Dendritic cell treated with granulocyte-macrophage colony-stimulating factor and Interleukin-4, amounts not matched to agents 40 ng/mL and 50 ng/mL, for 4 days (primary cell): ENCODE results near the gene C1orf21.

Experiments used
- H3K27ac Mint-ChIP-seq: one replicate; pipeline ENCODE4 v1.8.0; 2022; ENCODE audit warnings: mild to moderate bottlenecking, mixed read lengths
- H3K27me3 Mint-ChIP-seq: one replicate; pipeline ENCODE4 v1.8.0; 2022; ENCODE audit warnings: mild to moderate bottlenecking, mixed read lengths
- H3K36me3 Mint-ChIP-seq: one replicate; pipeline ENCODE4 v1.8.0; 2022; ENCODE audit warnings: low read depth, mixed read lengths
- H3K4me1 Mint-ChIP-seq: one replicate; pipeline ENCODE4 v1.8.0; 2022; ENCODE audit warnings: low read depth, mixed read lengths
- H3K4me3 Mint-ChIP-seq: one replicate; pipeline ENCODE4 v1.8.0; 2022; ENCODE audit warnings: mild to moderate bottlenecking, moderate library complexity, mixed read lengths
- H3K9me3 Mint-ChIP-seq: one replicate; pipeline ENCODE4 v1.8.0; 2022; ENCODE audit warnings: mixed read lengths
- intact Hi-C: fragments of 100-400 bp; cut with micrococcal nuclease; formaldehyde crosslinking; loops from one replicate; pipeline ENCODE4 v1.15.0; 2022

C1orf21 gene

DNA sequence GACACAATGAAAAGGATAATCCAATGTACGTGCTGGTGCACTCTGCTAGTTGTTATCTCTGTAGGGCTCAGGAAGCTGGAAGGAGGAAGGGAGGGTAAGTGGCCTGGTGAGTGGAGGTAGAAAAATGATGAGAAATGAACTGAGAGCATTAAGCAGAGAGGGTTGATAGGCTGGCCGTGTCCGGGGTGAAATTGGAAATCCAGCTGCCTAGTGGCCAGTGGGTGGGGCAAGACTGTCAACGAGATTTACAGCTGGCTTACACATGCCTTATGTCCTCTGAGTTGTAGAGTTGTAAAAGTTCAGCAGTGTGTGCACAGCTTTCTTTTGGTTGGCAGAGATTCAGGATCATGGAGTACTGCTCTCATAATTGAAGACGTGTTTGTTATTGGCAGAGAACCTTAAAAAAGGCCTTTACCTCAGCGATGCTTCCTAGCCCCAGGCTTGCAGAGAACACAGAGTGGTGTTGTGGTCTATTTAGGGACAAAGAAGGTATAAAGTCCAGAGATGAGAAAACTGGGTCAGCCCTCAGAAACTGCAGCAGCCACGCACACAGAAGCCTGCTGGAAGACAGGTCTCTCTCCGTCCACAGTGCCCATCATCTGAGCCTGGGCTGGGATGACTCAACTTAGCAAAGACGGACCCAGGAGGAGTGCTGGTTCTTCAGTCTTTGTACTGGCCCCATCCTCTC is 235.5 kb downstream of the C1orf21 start:
- H3K27ac Mint-ChIP-seq: no peak overlapping the region
- peaks cover 13% of the 10 kb centered on the region for H3K4me1 Mint-ChIP-seq
- H3K9me3 Mint-ChIP-seq: no peaks in the 10 kb centered on the region
- no peaks in the 10 kb centered on the region for H3K27me3 Mint-ChIP-seq
- no peaks in the 10 kb centered on the region for H3K36me3 Mint-ChIP-seq
- H3K4me3 Mint-ChIP-seq: no peak overlapping the region
- intact Hi-C loops: no loop called here

DNA sequence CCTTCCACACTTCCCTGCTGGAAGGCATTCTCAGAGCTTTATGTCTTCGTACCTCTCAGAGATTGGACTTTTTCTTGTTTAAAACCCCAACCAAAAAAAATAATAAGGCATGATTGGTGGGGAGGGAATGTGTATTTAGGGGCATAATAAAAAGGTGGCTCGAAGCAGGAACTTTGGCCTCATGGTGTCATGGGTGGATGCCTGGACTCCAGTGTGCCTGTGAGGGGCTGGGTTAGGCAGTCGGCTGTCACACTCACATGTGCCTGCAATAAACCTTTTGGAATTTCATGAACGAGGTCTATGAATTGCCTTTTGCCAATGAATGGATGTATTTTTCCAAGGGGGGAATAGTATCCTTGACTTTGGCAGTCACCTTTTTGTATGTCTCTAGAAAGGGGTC is 236.6 kb downstream of the C1orf21 start:
- no peak overlapping the region for H3K4me3 Mint-ChIP-seq
- no peaks in the 10 kb centered on the region for H3K36me3 Mint-ChIP-seq
- intact Hi-C loops: no loop called here
- H3K27ac Mint-ChIP-seq: no peak overlapping the region
- H3K4me1 Mint-ChIP-seq: peaks cover 13% of the 10 kb centered on the region
- H3K27me3 Mint-ChIP-seq: no peaks in the 10 kb centered on the region
- no peaks in the 10 kb centered on the region for H3K9me3 Mint-ChIP-seq

DNA sequence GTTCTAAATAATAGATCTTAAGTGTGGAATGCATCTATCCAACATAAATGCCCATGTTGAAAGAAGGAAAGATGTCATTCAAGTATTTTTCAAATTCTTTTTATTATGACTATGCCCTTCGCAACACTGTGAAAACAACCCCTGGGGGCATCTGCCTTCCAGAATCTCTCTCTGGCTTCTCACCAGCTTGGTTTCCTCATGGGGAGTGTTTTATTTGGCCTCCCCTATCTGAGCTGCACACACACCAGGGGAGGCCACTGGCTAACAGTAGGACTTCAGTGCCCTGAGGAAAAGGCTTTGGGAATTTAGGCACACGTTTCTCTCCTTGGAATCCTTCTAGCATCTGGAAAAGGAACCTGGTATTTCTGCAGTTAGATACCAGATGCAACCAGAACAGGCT is 237.2 kb downstream of the C1orf21 start:
- Mint-ChIP-seq H3K27ac (no peak overlapping the region), H3K36me3 (no peaks in the 10 kb centered on the region), H3K4me3 (no peak overlapping the region), H3K4me1 (peaks cover 16% of the 10 kb centered on the region), H3K9me3 (no peaks in the 10 kb centered on the region), H3K27me3 (no peaks in the 10 kb centered on the region)
- intact Hi-C loops: no loop called here

DNA sequence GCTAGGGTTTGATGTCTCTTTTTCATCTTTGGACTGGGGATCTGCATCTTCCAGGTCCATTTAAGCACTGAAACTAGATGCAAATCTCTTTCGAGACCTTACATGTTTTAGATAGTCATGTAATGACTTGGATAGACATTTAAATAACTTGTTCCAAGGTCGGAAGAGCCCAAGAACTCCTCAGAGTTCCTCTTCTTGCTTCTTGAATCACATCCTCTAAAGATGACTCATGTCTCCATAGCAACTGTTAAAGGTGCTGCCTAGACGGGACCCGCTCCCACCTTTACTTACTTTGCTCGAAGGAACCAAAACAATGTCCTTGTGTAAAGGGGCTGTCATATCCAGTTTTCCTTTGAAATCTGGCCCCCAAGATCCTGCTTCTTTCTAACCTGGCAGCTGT is 237.8 kb downstream of the C1orf21 start:
- intact Hi-C loops: no loop called here
- no peak overlapping the region for H3K4me3 Mint-ChIP-seq

DNA sequence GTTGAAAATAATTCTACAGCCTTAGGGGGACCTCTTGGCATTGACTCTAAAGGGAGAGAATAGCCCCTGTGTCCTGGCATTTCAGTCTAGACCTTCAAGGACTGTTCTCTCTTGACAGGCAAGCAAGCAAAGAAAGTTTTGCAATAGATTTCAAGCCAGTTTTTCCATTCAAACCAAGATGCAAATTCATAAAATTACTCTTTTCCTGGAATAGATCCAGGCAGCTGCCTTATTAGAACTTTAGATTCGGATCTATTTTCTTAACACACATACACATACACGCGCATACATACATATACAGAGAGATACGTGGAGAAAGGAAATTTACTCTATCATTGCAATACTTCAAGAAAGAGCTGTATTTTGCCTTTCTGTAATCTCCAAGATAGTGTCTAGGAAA is 238.4 kb downstream of the C1orf21 start:
- no peaks in the 10 kb centered on the region for H3K27me3 Mint-ChIP-seq
- H3K36me3 Mint-ChIP-seq: no peaks in the 10 kb centered on the region
- H3K4me3 Mint-ChIP-seq: no peak overlapping the region
- peaks cover 26% of the 10 kb centered on the region for H3K4me1 Mint-ChIP-seq
- H3K9me3 Mint-ChIP-seq: no peaks in the 10 kb centered on the region
- no peak overlapping the region for H3K27ac Mint-ChIP-seq
- intact Hi-C loops: no loop called here

More for the DNA sequence above, 237.8 kb downstream of the C1orf21 start:
- Mint-ChIP-seq H3K27me3 (no peaks in the 10 kb centered on the region), H3K4me1 (peaks cover 22% of the 10 kb centered on the region), H3K36me3 (no peaks in the 10 kb centered on the region), H3K9me3 (no peaks in the 10 kb centered on the region), H3K27ac (no peak overlapping the region)

DNA sequence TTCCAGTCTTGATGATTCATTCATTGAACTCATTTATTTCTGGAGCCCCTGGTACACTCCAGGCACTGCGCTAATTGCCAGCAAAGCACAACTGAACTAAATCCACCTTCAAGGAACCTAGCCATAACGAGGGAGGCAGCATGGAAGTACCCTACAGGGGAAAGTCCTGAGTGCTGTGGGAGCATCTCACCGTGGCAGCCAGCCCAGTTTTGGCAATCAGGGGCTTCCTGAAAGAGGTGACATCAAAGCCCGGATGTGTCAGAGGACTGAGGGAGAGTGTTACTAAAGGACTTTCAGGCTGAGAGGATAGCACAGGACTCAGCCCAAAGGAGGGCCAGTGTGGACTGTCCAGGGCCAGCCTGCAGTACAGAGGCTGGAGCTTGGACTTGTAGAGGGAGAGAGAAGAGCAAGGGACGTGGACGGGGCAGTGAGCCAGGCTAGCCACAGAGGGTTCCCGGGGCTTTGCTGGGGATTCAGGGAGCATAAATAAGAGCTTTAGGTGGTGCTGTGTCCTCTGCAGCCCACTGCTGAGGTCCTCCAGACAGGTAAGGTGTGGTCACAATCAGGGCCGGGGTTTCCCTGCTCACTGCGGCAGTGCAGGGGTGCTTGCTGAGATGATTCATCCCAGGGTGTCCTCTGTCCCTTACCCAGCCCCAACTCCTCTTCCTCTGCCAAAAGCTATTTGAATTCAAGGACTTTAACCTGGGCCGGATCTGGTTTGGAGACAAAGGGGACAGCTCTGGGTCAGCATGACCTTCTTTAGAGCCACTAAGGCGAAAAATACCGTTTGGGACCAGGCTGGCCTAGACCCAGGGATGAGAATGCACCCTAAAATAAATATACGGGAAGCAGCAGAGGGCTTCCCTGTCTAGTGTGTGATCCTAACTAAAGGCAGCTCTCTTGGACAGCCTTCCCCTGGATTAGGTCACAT is 239.5 kb downstream of the C1orf21 start:
- Mint-ChIP-seq H3K4me1 (peaks cover 28% of the 10 kb centered on the region), H3K4me3 (no peak overlapping the region), H3K27me3 (no peaks in the 10 kb centered on the region), H3K27ac (no peak overlapping the region), H3K36me3 (no peaks in the 10 kb centered on the region), H3K9me3 (no peaks in the 10 kb centered on the region)
- intact Hi-C loops: no loop called here

DNA sequence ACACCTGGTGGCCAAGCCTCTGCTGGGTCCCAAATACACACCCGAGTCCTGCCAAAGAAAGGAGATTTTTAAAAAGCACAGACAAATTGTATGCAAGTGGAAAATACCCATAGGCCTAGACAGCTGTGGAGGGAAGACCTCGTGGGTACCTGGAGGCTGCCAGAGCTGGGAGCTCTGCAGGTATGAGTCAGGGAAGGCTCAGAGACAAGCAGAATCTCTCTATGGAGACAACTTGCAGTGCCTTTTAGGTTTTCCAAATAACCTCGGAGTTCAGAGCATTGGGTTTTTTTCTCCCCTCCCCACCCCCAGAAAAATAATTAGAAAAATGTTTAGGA is 240.1 kb downstream of the C1orf21 start:
- no peaks in the 10 kb centered on the region for H3K27me3 Mint-ChIP-seq
- no peaks in the 10 kb centered on the region for H3K36me3 Mint-ChIP-seq
- no peak overlapping the region for H3K4me3 Mint-ChIP-seq
- intact Hi-C loops: no loop called here
- no peaks in the 10 kb centered on the region for H3K9me3 Mint-ChIP-seq
- peaks cover 28% of the 10 kb centered on the region for H3K4me1 Mint-ChIP-seq
- no peak overlapping the region for H3K27ac Mint-ChIP-seq

DNA sequence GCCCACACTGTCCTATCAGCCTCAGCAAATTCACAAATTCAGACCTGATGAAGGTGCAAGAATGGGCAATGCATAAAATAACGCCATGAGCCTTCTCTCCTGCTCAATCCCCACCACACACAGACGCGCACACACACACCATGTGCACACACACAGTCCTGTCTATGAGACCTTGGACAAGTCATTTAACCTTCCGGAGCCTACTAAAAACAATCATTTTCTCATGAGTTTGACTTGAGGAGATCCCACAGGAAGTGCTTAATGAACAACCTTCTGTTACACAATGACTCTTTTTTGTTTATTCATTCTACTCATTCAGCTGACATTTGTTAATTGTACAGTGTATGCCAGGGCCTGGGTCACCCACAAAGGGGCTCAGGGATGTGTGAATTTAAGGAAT is 242.4 kb downstream of the C1orf21 start:
- peaks cover 28% of the 10 kb centered on the region for H3K4me1 Mint-ChIP-seq
- no peak overlapping the region for H3K27ac Mint-ChIP-seq
- intact Hi-C loops: no loop called here
- no peaks in the 10 kb centered on the region for H3K9me3 Mint-ChIP-seq
- H3K36me3 Mint-ChIP-seq: no peaks in the 10 kb centered on the region
- H3K4me3 Mint-ChIP-seq: no peak overlapping the region
- H3K27me3 Mint-ChIP-seq: no peaks in the 10 kb centered on the region

DNA sequence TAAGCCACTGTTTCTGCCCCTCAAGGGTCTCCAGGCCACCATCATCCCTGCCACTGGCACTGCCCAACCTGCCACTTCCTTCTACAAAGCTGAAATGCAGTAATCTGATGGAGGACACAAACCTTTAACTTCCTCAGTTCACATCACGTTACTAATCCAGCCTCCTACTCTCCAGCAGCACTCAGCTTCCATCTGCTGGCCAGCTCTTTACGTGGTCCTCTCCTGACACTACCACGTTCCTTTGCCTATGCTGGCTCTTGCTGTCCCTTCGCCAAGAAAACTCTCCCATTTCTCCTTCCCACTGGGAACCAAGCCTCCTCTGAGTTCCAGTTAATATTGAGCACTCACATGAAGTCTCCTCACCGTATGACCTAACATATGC is 243.8 kb downstream of the C1orf21 start:
- Mint-ChIP-seq H3K4me1 (peaks cover 28% of the 10 kb centered on the region), H3K27ac (no peak overlapping the region), H3K27me3 (no peaks in the 10 kb centered on the region), H3K9me3 (no peaks in the 10 kb centered on the region), H3K4me3 (no peak overlapping the region), H3K36me3 (no peaks in the 10 kb centered on the region)
- intact Hi-C loops: no loop called here

DNA sequence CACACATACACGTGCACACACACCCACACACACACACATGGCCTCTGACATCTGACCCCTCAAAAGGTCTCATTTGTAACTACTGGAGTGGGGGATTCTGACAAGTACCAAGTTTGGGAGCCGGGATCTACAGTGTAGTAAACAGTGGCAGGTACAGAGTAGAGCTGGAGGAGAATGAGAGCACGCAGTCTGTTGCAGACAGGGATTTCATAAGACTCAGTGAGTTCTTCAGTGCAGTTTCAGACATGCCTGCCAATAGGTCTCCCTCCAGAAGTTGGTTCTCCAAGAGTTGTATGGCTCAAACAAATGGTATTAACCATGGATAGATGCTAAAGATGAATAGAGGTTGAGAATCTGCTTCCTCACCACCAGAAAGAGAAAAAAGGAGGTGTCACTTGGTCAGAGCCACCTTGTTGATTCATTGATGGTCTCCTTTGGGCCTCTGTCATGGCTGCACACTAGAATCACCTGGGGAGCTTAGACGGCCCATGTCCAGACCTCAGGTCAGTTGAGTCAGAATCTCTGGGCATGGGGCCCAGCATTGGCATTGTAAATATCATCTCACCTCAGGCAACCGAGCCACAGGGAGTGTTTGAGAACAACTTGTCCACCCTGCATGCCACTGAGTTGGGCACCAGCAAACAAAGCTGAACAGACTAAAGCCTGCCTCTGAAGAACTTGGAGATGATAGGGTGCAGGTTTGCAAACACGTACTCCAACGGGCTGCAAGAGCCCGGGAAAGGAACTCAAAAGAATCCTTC is 245.8 kb downstream of the C1orf21 start:
- H3K36me3 Mint-ChIP-seq: no peaks in the 10 kb centered on the region
- H3K9me3 Mint-ChIP-seq: no peaks in the 10 kb centered on the region
- no peaks in the 10 kb centered on the region for H3K27me3 Mint-ChIP-seq
- H3K4me1 Mint-ChIP-seq: peaks cover 23% of the 10 kb centered on the region
- H3K27ac Mint-ChIP-seq: no peak overlapping the region
- H3K4me3 Mint-ChIP-seq: no peak overlapping the region
- intact Hi-C loops: no loop called here

DNA sequence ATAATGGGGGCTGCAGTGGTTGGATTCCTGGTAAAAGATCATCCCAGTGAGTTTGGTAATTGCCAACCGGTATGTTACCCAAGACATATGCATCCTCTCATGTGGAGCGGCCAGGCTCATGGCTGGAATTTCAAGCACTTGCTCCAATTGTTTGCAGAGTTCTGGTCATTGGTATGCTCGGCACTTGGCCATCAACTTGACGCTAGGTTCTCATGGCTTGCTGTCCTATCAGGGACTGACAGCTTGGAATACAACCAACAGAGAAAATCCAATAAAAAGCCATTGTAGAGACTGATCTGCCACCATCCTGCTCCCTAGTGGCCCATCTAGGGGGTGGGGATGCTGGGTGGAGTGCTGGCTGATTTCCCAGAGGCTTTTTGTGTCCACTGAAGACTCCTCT is 247.0 kb downstream of the C1orf21 start:
- Mint-ChIP-seq H3K9me3 (no peaks in the 10 kb centered on the region), H3K27ac (no peak overlapping the region), H3K27me3 (no peaks in the 10 kb centered on the region), H3K4me1 (peaks cover 28% of the 10 kb centered on the region), H3K36me3 (no peaks in the 10 kb centered on the region), H3K4me3 (no peak overlapping the region)
- intact Hi-C loops: no loop called here

DNA sequence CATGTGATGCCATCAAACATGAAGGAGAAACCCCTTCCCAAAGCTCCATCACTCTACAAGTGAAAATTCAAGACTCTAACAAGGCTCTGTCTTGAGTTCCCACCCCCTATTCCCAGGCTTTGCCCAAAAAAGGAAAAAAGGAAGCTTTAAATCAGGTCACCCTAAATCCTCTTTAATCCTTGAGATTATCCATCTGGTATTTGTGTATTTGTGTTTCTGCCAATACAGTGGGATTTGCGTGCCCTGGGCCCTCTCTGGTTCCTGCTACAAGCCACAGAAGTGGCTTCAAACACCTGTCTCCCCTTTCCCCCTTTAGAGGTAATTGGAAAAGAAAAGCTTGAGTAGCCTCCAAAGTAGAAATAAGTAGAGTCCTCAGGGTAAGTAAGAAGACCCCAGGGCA is 247.5 kb downstream of the C1orf21 start:
- no peak overlapping the region for H3K4me3 Mint-ChIP-seq
- H3K9me3 Mint-ChIP-seq: no peaks in the 10 kb centered on the region
- H3K27me3 Mint-ChIP-seq: no peaks in the 10 kb centered on the region
- no peaks in the 10 kb centered on the region for H3K36me3 Mint-ChIP-seq
- H3K27ac Mint-ChIP-seq: no peak overlapping the region
- peaks cover 23% of the 10 kb centered on the region for H3K4me1 Mint-ChIP-seq
- intact Hi-C loops: no loop called here

DNA sequence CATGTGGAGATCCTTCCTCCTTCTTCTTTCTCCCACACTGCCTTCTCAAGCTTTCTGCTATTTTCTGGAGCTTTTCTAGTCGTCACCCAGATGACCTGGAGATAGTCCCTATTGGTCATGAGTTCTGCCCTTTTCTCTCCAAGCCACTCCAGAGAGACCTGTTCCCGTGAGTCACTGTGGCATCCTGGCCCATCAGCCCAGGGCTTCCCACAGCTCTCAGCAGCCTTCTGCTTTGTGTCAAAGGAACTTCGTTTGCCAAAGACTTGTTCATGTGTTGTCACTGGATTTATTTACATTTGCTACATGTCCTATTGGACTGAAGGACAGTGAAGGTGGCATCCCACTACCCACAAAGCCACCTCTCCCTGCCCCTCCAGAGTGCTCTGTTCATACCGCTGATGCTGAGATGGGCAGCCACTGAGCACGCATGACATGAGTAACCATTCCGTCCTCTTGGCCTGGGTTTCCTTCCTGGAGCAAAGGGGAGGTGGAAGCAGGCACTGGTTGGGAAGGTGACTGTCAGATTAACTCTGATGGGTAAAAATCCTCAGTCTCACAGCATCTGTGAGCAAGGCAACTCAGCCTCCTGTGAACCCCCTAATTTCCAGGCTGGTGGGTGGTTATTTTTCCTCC is 248.6 kb downstream of the C1orf21 start:
- Mint-ChIP-seq H3K27me3 (no peaks in the 10 kb centered on the region), H3K4me1 (peaks cover 11% of the 10 kb centered on the region), H3K27ac (no peak overlapping the region), H3K9me3 (no peaks in the 10 kb centered on the region), H3K4me3 (no peak overlapping the region), H3K36me3 (no peaks in the 10 kb centered on the region)
- intact Hi-C loops: no loop called here

DNA sequence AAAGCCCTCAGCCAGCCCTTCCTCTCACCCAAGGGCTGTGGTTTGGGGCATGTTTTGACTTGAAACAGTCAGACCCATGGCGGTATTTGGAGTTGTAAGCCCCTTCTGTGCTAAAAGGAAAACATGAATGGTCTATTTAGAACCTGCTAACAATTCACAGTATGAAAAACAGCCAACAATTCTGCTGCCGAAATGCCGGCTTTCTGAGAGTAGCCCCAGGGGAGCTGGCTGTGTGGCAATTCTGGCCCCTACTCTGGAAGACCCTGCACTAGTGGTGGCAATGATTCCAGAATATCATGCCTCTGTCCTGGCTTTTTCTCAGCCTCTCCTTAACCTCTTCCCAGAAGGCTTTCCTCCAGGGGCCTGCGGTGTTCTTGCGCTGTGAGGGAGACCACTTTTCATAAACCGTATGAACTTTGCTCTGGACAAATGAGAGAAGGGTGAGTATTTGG is 249.2 kb downstream of the C1orf21 start:
- H3K9me3 Mint-ChIP-seq: no peaks in the 10 kb centered on the region
- no peak overlapping the region for H3K4me3 Mint-ChIP-seq
- no peaks in the 10 kb centered on the region for H3K36me3 Mint-ChIP-seq
- H3K27me3 Mint-ChIP-seq: no peaks in the 10 kb centered on the region
- no peak overlapping the region for H3K27ac Mint-ChIP-seq
- H3K4me1 Mint-ChIP-seq: peaks cover 6% of the 10 kb centered on the region
- intact Hi-C loops: no loop called here
